ENCODE data around the gene NR1D2. TPM values are rescaled to one million over a fixed set of nuclear protein-coding genes. Genes with fewer than 3 reads are reported as not detected.
A peak's percentile ranks its signal among the peaks of the same experiment; 100 is the strongest.

The NR1D2 gene
- polyA plus RNA-seq, 2 of the 4 experiments (the other 2 are of a cell fraction), result 7.2 to 18.6 TPM

DNA sequence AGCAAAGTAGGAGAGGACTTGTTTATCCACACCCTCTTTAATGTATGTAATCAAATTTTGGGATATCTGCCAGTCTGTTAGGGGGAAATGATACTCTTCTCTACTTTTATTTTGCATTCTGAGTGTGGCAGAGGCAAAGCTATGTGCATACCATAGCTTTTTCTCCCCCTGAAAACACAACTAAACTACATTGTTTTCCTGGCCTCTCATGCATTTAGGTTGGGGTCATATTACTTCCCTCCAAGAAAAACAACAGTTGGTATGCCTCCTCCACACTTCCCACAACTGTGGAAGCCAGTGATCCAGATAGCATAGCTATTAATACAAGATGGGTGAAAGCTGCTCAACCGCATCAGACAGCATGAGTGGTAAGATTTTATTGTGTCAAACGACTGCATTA, 21.3 kb upstream of the NR1D2 start:
- Histone ChIP-seq H3K4me2 (no peak overlapping the region), H3K27ac (no peak overlapping the region), H3K9me3 (no peaks in the 10 kb centered on the region), H3K4me3 (no peak overlapping the region), H3K4me1 (peaks cover 42% of the 10 kb centered on the region)
- ChIA-PET POLR2A (interaction anchor here (1.2 kb wide), 1 partner anchor 23 kb away, joined by 3 read pairs; no protein-coding TSS in a partner anchor), CTCF (interaction anchor here (1.2 to 1.5 kb wide), 2 partner anchors 10 to 19 kb away, joined by 3 to 4 read pairs; no protein-coding TSS in a partner anchor)
- 81% methylated on average over 2 of the region's 2 CpGs for WGBS (ENCODE audit: missing lambda C conversion rate)
- no peak for TF ChIP-seq ZC3H11A (IDR thresholded peaks at IDR 0.05)
- TF ChIP-seq POLR2A (IDR thresholded peaks at IDR 0.05; ENCODE audit: low read length), result no peak
- TF ChIP-seq, protein P1, sequence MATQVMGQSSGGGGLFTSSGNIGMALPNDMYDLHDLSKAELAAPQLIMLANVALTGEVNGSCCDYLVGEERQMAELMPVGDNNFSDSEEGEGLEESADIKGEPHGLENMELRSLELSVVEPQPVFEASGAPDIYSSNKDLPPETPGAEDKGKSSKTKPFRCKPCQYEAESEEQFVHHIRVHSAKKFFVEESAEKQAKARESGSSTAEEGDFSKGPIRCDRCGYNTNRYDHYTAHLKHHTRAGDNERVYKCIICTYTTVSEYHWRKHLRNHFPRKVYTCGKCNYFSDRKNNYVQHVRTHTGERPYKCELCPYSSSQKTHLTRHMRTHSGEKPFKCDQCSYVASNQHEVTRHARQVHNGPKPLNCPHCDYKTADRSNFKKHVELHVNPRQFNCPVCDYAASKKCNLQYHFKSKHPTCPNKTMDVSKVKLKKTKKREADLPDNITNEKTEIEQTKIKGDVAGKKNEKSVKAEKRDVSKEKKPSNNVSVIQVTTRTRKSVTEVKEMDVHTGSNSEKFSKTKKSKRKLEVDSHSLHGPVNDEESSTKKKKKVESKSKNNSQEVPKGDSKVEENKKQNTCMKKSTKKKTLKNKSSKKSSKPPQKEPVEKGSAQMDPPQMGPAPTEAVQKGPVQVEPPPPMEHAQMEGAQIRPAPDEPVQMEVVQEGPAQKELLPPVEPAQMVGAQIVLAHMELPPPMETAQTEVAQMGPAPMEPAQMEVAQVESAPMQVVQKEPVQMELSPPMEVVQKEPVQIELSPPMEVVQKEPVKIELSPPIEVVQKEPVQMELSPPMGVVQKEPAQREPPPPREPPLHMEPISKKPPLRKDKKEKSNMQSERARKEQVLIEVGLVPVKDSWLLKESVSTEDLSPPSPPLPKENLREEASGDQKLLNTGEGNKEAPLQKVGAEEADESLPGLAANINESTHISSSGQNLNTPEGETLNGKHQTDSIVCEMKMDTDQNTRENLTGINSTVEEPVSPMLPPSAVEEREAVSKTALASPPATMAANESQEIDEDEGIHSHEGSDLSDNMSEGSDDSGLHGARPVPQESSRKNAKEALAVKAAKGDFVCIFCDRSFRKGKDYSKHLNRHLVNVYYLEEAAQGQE (IDR thresholded peaks at IDR 0.05), result no peak
- no peak for TF ChIP-seq ZFP36 (IDR thresholded peaks at IDR 0.05; ENCODE audit: borderline replicate concordance, partially characterized antibody)
- TF ChIP-seq JUNB (IDR thresholded peaks at IDR 0.05), result no peak
- TF ChIP-seq FOXS1 (CRISPR knock-in tag; IDR thresholded peaks at IDR 0.05), result no peak
- TF ChIP-seq MYC (IDR thresholded peaks at IDR 0.05; ENCODE audit: borderline replicate concordance, low read length), result no peak
- no peak for TF ChIP-seq MAZ (IDR thresholded peaks at IDR 0.05; ENCODE audit: borderline replicate concordance, low read depth, low read length)
- no peak for TF ChIP-seq SREBF2 (IDR thresholded peaks at IDR 0.05)
- TF ChIP-seq ZSCAN20 (CRISPR knock-in tag; IDR thresholded peaks at IDR 0.05), result no peak
- TF ChIP-seq CHD4 (IDR thresholded peaks at IDR 0.05; ENCODE audit: borderline replicate concordance), result no peak
- no peak for TF ChIP-seq CHD2 (IDR thresholded peaks at IDR 0.05; ENCODE audit: low read length, partially characterized antibody)
- TF ChIP-seq, protein P2, sequence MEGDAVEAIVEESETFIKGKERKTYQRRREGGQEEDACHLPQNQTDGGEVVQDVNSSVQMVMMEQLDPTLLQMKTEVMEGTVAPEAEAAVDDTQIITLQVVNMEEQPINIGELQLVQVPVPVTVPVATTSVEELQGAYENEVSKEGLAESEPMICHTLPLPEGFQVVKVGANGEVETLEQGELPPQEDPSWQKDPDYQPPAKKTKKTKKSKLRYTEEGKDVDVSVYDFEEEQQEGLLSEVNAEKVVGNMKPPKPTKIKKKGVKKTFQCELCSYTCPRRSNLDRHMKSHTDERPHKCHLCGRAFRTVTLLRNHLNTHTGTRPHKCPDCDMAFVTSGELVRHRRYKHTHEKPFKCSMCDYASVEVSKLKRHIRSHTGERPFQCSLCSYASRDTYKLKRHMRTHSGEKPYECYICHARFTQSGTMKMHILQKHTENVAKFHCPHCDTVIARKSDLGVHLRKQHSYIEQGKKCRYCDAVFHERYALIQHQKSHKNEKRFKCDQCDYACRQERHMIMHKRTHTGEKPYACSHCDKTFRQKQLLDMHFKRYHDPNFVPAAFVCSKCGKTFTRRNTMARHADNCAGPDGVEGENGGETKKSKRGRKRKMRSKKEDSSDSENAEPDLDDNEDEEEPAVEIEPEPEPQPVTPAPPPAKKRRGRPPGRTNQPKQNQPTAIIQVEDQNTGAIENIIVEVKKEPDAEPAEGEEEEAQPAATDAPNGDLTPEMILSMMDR (IDR thresholded peaks at IDR 0.05), result no peak
- TF ChIP-seq, protein P3, sequence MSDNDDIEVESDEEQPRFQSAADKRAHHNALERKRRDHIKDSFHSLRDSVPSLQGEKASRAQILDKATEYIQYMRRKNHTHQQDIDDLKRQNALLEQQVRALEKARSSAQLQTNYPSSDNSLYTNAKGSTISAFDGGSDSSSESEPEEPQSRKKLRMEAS (IDR thresholded peaks at IDR 0.05), result no peak
- DNase-seq (ENCODE audit: low read depth in 1 of 2, low spot score in 1 of 2) (no peak), FAIRE-seq (no peak), ATAC-seq (peak; percentile 6 to 20; a peak in 3 of 6 replicates)

DNA sequence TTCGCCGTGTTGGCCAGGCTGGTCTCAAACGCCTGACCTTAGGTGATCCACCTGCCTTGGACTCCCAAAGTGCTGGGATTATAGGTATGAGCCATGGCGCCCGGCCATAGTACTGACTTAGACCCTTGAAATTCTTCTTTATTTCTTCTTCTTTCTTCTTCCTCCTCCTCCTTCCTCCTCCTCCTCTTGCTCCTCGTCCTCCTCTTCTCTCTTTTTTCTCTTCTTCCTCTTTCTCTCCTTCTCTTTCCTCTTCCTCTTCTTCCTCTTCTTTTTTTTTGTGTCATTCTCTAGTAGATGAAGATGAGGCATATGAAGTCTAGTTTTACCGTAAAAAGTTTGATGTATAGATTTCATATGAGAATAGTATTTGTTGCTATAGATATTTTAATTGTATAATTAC, 18.8 kb upstream of the NR1D2 start:
- FAIRE-seq (no peak), DNase-seq (ENCODE audit: low read depth in 1 of 2, low spot score in 1 of 2) (no peak), ATAC-seq (no peak)
- 88% methylated on average over 7 of the region's 7 CpGs for WGBS (ENCODE audit: missing lambda C conversion rate)
- POLR2A ChIA-PET, result interaction anchor here (1.1 to 4.3 kb wide), 2 partner anchors 10 to 20 kb away, joined by 4 to 49 read pairs; partner anchors contain the start of genes NKIRAS1 and RPL15
- H3K4me2 ChIP-seq, result no peak overlapping the region
- no peak overlapping the region for H3K27ac ChIP-seq
- TF ChIP-seq, protein P4, sequence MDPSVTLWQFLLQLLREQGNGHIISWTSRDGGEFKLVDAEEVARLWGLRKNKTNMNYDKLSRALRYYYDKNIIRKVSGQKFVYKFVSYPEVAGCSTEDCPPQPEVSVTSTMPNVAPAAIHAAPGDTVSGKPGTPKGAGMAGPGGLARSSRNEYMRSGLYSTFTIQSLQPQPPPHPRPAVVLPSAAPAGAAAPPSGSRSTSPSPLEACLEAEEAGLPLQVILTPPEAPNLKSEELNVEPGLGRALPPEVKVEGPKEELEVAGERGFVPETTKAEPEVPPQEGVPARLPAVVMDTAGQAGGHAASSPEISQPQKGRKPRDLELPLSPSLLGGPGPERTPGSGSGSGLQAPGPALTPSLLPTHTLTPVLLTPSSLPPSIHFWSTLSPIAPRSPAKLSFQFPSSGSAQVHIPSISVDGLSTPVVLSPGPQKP (IDR thresholded peaks at IDR 0.05; ENCODE audit: low read depth, low read length), result no peak
- TF ChIP-seq NPAS2 (CRISPR knock-in tag; IDR thresholded peaks at IDR 0.05; ENCODE audit: borderline replicate concordance) (no peak), JUN (IDR thresholded peaks at IDR 0.05) (no peak), KDM5A (IDR thresholded peaks at IDR 0.05) (no peak), EHF (CRISPR knock-in tag; IDR thresholded peaks at IDR 0.05) (no peak), MAZ (IDR thresholded peaks at IDR 0.05; ENCODE audit: borderline replicate concordance, low read depth, low read length) (no peak), ZNF302 (CRISPR knock-in tag; IDR thresholded peaks at IDR 0.05) (no peak)
- CTCF ChIA-PET, result interaction anchor here (0.6 to 1.4 kb wide), 3 partner anchors 12 to 71 kb away, joined by 3 to 4 read pairs (median 3); no protein-coding TSS in a partner anchor
- H3K4me1 ChIP-seq, result peaks cover 23% of the 10 kb centered on the region
- no peak overlapping the region for H3K4me3 ChIP-seq
- no peaks in the 10 kb centered on the region for H3K9me3 ChIP-seq

Measured in A549 (cell line).